NAMALWA (cell line): ENCODE measurements around the gene CDH23.

ENCODE experiments used
- DNase-seq: peaks from one replicate; pipeline ENCODE4 v3.0.0-alpha.2; 2015; ENCODE audit warnings: low spot score

Gene CDH23

DNA sequence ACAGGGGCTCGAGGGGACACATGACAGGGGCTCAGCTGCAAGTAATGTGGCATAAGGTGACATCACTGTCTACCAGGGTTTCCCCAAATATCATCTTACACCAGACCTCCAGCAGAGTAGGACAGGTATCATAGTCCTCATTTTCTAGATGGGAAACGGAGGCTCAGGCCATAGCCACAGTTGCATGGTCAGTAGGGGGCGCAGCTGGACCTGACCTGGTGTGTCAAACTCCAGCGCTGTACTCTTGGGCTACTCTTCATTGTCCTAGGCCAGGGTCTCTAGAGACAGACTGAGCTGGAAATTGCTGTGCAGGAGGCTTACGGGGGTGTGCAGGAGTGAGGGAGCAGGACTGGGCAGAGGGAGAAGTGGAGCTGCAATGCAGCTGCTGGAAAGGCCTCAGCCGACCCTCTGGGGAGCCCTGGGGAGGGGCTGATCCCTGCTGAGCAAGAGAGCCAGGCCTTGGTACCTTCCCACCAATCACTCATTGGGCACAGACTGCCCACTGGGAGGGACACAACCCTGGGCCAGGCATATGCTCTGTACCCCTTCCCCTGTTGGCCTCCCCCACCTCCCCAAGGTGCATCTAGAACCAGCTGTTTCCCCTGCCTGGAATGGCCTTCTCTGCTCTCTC is 89.9 kb downstream of the CDH23 start:
- peak; percentile 34 for DNase-seq

DNA sequence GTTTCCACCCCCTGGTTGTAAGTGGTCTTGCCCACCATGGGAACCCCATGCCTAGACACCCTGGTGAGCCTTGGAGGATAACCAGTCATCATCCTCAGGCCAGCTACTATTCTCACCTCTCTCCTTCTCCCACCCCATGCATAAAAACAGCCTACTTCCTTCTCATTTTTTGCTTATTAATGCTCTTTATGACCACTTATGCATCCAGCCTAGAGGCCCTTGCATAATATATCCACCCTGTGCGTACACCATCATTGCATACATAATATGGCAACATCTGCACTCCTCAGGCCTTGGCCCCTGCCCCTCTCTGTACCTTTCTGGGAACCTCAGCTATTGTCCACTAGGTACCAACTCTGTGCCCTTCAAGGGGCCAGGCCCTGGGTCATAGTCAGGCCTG is 91.0 kb downstream of the CDH23 start:
- no peak for DNase-seq

DNA sequence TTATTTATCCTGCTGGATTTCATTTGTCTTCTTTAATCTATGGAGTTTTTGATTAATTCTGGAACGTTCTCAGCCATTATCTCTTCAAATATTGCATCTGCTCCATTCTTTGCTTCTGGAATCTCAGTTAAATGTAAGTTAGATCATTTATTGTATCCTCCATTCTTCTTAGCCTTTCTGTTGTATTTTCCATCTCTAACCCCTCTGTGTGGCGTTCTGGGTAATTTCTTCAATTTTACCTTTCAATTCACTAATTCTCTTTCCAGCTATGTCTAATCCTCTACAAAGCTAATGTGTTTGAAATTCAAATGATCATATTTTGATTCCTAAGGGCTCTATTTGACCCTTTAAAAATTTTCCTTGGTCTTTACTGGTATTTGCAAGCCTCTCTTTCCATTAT is 92.4 kb downstream of the CDH23 start:
- DNase-seq, result no peak

DNA sequence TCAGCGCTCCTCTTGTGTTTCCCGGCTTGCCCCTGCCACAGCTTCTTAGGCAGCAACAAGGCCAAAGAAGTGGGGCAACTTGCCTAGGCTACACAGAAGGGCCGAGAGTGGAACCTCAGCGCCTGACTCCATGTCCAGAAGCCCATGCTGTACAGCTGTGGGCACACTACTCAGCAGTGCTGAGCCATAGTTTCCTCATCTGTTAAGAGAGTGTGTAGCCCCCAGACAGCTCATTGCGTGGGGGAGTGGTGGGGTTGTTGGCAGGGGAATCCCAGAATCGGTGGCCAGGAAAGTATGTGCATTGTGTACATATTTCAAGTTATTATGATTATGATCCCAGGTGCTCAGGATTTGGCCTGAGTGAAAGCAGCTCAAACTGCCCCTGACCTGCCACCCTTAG is 96.2 kb downstream of the CDH23 start:
- no peak for DNase-seq

DNA sequence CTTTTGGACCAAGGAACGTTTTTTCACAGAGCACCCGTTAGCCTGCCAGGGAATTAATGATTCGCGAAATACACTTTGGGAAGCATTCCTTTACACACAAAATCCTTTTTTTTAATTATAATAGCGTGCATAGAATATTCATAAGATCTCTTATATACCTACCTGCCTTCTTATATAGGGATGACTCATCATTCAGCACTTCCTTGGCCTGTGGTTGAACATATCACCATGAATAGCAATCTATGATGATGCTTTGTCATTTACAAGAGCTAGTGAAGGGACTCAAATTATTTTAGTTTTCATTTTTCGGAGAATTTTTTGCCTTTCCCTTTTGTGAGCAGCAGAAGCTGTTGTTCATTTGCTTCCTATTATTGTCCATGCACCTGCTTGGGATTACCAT is 97.0 kb downstream of the CDH23 start:
- DNase-seq, result no peak

DNA sequence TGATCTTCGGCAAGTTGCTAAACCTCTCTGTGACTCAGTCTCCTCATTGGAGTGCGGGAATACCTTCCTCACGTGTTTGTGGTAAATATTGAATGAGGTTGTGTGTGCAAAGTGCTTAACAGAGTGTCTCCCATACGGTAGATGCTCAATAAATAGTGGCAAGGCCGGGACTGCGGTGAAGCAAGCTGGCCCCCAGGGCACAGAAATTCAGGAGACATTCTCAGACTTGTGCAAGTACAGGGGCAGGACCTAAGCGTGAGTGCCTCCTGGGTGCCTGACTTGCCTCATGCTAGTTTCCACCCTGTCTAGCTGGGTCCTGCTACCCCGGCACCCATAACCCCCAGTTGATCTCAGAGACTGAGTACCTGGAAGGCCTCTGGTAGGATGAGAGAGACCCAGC is 97.8 kb downstream of the CDH23 start:
- no peak for DNase-seq

DNA sequence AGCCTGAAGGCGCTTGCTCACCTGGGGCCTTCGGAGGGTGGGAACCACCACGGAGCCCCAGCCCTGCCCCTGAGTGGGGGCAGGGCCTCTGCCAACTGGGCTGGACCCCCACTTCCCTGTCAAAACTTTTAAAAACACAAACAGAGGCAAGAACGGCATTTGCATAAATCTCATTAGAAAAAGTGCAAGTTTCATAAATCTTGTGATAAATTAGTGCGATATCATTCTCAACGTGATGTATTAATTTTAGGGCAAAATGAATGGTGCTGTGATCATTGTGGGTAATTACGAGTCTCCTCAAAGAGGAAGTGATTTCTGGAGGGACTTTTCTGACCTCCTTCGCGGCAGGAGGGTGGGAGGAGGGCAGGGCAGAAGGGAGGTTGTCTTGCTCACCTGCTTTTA is 98.3 kb downstream of the CDH23 start:
- DNase-seq, result peak; percentile 6

DNA sequence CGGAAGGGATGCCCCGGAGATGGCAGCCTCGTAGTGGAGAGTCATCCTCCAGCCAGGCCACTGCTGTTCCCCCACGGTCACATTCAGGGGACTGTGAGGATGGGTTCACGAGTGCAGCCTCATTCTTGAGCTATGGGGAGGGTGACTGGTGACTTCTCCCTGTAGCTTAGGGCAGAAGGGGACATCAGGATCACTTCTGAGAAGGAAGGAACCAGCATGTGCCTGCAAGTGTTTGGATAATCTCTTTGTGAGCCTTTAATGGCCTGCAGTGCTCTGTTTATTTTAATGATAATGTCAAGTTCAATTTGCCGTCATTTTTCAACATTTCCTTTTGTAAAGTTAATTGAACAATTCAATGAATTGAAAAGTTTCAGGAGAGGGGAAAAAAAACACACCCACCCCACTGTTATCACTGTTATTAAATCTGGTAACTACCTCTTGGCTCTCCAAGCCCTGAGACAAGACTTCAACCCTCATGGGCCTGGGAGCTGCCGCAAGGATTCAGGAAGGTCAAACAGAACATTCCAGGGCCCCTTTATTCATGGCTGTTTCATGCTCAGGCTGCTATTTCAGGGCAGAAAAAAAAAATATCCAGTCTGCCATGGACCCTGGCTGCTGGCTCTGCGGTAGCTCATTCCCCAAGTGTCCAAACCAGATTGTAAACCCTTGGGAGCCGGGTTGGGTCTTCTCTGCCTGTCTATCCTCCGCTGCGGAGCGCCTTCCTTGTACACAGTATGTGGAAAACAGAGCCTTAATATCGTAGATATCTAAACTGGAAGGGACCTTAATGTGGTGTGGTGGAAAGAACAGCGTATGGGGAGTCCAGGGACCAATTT is 100.4 kb downstream of the CDH23 start:
- DNase-seq, result no peak

DNA sequence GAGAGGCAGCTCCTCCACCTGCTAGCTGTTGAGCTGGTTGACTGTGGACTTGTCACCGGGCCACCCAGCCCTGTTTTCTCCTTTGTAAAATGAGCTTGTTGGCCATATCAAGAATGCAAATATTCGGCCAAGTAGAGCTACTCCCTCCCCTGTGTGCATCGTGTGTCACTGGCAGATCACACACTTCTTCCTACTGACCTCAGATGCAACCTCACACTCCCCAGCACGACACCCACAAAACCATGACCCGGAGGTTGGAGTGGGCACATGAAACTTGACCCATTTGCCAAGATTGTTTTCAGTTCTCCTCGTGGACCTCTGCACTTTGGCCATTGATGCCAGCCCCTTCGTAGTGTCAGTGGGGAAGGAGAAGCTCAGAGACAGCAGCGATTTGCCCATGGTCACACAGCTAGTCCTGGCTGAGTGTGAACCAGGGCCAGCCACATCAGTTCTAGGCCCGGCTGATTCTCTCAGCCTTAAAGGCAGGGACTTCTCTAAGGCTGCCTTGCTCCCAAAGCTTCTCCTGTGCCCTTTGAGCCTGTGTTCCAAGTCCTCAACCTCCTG is 101.1 kb downstream of the CDH23 start:
- no peak for DNase-seq

DNA sequence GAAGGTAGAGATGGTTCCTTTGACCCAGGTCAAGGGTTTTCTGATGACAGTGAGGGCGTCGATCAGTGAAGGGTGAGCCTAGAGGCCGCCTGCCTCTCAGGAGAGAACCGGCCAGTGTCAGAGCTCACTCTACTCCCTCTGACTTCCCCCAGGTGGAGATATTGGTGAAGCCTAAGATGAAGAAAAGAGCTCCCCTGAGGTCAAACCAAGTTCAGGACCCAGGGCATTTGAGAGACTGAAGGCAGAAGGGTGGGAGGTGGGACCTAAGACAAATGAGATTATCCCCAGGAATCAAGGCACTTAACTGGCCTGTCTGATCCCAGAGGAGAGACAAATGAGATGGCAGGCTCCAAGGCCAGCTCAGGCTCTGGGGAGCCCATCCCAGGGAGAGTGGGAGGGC is 104.7 kb downstream of the CDH23 start:
- DNase-seq, result no peak

DNA sequence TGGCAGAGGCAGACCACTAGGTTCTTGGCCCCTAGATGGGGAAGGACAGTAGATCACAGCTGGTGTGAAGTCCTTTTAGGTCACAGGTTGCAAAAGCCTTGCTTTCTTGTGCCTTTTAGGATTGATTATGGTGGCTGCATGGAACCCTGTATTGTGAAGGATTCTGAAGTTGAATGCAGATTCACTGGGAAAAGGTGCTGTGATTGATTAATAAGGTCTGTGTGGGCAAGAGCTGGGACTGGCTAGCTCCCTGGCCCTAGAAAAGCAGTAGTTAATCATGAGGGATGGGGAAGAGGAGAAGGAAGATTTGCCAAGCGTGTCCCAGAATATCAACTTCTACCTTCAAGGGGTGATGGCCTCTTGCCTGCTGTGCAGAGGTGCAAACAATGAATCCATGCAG is 105.5 kb downstream of the CDH23 start:
- DNase-seq, result no peak

DNA sequence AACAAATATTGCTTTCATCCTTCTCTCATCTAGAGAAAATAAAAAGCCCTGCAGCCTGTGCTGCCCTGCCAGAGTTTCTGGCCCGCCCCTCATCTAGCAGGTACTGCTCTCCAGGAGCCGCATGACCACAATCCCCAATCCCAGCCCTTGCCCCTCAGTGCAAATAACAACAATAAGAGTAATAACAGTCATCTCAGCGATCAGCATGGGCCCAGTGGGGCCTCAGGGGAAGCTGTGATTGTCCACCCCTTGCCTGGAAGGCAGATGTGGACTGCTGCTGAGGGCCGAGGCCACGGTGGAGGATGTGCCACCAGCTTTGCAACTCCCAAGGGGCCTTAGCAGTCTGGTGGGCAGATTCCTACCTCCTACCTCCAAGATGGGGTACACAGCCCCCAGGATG is 106.1 kb downstream of the CDH23 start:
- no peak for DNase-seq

DNA sequence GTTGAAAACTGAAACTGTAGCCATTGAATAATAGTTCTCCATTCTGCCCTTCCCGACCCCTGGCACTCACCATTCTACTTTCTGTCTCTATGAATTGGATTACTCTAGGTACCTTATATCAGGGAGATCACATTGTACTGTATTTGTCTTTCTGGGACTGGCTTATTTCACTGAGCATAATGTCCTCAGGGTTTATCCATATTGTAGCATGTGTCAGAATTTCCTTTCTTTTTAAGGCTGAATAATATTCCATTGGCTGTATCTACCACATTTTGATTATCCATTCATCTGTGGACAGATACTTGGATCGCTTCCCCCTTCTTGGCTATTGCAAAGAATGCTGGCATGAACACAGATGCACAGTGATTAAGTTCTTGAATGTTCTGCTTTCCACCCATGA is 107.4 kb downstream of the CDH23 start:
- DNase-seq, result no peak

DNA sequence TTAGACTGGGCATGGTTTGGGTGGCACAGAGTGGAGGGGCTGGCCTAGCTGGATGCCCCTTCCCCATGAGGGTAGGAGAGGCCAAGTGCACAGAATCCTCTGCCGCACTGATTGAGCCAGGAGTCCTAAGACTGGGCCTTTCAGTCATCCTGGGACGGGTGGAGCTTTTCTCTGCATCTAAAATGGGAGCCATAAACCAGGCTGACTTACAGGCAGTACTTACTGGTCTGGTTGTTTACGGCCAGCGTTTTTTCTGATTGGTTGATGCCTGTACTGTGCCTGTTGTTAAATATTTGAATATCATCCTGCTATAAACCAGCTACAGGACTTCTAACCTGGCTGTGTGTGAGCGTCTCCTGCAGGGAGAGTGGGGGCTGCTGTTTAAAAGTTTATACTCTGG is 107.8 kb downstream of the CDH23 start:
- DNase-seq, result no peak

DNA sequence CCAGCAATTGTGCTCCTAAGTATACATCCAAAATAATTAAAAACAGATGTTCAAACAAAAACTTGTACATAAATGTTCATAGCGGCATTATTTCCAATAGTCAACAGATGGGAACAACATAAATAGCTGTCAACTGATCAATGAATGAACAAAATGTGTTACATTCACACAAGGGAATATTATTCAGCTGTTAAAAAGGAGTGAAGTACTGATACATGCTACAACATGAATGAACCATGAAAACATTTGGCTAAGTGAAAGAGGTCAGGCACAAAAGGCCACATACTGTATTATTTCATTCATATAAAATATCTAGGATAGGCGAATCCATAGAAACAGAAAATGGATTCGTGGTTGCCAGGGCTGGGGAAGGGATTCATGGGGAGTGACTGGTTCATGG is 109.1 kb downstream of the CDH23 start:
- no peak for DNase-seq

DNA sequence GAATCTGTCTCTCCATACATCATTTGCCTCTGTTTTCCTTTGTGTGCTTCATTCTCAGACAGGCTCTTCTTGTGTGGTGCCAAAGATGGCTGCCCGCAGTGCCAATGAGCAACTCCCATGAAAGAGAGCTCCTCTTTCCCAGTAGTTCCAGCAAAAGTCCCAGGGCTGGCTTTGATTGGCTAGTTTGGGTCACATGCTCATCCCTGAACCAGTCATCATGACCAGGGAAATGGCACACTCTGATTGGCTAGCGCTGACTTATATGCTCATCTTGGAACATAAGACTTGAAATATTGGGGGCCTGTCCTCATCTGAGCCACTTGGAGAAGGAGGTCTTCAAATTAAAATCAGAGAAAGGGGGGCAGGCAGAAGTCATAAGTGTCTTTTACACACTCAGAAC is 112.7 kb downstream of the CDH23 start:
- peak; percentile 2 for DNase-seq

DNA sequence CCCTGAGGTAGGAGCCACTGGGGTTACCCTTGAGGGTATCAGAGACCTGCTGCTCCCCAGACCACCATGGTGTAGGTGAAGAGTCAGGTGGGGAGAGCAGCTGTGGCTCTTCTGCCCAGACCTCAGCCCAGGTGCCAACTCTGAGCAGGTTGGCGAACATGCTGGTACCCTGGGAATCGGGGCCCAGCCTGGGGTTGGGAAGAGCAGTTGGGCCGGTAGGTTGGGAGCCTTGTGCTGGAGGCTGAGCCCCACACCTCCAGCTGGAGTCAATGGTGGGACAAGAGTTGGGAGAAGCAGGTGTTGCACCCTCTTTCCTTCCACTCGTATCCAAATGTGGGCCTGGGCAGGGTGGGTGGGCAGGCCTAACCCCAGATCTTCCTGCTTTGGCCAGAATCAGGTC is 114.5 kb downstream of the CDH23 start:
- no peak for DNase-seq

DNA sequence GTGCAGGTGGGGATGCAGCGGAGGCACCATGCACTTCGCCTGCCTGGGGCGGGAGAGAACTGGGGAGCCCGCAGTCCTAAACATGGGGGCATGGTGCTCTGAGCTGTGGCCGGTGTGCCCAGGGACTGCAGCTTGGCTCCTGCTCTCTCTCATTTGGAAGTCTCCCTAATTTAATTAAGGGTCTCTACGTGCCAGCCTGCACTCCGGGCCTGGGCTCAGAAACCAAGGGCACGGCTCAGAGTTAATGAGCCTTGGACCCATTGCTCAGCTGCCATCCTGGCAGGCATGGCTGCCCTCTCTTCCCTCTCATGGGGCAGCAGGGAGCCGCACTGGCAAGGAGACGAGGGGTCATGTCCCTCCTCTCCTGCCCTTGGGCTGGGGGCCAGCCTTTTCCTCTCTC is 115.6 kb downstream of the CDH23 start:
- no peak for DNase-seq

DNA sequence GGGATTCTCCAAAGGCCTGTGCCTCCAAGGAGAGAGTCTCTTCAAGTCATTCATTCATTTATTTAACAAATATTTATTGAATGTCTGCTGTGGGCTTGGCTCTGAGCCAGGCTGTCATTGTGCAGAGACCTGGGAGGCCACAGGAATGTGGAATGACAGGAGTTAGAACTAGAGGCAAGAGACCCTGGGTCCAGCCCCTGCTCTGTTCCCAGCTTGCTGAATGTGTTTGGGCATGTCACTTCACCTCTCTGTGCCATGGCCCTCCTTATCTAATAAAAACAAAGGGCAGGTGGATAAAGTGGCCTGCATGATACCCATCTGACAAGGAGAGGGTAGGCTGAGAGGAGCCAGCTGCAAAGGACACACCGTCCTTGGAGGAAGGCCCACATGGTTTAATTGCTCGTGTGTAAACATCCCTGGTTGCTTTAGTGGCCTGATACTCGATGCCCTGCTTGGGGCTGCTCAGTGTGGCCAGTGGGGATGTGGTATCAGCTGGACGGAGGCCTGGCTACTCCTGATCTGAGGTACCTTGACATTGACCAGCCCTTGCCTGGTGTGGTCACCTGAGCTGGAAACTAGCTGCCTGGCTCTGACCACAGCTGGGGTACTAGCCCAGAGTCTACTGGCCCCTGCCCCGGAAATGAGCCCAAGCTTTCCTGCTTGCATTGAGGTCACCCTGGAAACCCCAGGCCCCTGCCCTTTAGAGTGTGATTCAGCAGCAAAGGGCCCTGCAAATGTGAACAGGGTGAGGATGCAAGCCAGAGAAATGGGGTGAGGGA is 116.2 kb downstream of the CDH23 start:
- DNase-seq, result no peak

DNA sequence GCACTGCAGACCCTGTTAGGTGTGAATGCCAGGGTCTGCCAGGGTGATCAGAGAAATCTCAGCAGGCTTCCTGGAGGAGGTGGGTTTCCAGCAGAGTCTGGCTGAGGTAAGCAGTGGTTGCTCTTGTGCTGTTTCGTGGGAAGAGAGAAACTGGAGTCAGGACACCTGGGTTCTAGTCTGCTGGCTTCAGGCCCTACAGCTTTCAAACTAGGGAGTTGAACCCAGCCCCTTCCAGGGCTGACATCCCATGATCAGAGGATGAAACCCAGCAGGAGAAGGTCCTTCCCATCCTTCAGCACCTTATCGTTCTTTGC is 116.8 kb downstream of the CDH23 start:
- no peak for DNase-seq

DNA sequence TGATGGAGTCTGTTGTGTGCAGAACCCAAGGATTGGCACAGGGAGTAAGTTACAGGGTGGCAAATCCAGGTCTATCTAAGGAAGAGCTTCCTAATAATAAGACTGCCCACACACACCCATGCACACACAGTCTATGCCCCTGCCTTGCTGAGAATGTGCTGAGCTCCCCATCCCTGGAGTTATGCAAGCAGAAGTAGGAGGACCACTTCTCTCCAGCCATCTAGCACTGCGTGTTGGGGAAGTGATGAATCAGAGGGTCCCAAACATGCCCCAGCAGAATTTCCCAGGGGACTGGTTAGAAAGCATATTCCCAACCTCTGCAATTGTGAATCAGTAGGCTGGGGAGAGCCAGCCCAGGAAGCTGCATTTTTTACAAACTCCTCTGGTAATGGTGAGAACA is 117.2 kb downstream of the CDH23 start:
- no peak for DNase-seq

DNA sequence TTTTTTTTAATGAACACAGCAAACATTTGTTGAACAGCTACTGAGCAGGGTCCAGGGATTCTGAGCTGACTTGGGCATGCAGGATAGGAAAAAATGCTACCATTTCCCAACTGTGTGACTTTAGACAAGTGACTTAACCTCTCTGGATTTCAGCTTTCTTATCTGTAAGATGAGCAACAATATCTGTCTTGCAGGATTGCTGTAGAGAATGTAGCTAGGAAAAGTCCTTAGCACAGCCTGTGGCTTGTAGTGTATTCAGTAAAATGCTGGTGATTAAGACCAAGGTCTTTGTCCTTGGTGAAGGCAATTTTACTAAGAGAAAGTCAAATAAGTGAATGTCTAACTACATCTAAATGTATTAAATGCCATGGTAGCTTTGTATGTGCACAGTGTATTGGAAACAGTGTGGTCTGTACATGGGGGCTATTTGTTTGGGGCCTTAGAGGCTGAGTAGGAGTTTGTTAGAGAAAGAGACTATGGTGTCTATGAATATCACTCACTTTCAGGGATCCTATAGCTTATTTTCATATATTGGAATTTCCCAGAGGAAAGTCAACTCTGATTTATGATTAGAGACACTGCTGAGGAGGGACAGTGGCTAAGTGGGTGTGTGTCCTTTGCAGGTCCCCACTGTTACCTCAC is 118.9 kb downstream of the CDH23 start:
- no peak for DNase-seq

DNA sequence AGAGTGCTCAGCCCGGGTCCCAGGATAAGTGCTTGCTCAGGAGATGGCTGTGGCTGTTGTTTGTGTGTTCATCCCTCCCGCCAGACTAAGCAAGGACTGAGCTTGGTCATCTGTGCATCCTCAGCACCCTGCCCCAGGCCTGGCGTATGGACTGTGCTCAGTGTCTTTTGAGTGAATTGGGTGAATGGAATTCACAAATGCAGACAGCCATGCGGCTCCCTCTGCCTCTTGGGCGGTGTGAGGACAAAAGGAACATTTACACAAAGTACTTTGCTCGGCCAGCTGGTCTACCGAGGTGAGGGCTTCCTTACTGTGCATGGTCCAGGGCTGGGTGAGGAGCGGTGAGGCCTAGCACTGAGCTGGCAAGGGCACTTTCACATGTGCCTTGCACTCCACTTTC is 120.2 kb downstream of the CDH23 start:
- DNase-seq, result no peak
